K562 (cell line): ENCODE results near the gene KCNQ2. TPM values are rescaled to one million over a fixed set of nuclear protein-coding genes. Genes with fewer than 3 reads are reported as not detected.

Experiments
- ATAC-seq: fragments of 200-7000 bp; cut with Tn5 transposase; 3 replicates; pipeline ENCODE4 v1.9.1; 2020; ENCODE audit warnings: moderate library complexity
- BruUV-seq: library from RNA; stranded (reverse); fragments of 400-500 nt; replicated peaks from 2 replicates; lab custom pipeline; 2021; lab: Mats Ljungman, UMichigan
- CTCF ChIA-PET: fragments of 300-600 bp; formaldehyde crosslinking; extraction: SDS; loops from one replicate; lab custom pipeline; 2021; ENCODE audit warnings: low intra/inter-chr PET ratio; lab: Yijun Ruan, JAX
- POLR2A ChIA-PET: fragments of 300-600, 350-650 bp; sonication (Branson Sonifier 250); formaldehyde crosslinking; extraction: SDS; loops from one replicate; lab custom pipeline; 2021; ENCODE audit warnings: antibody characterized with exemption, inconsistent platforms; lab: Yijun Ruan, JAX
- DNase-seq, 4 experiments: peaks; one replicate each; pipeline versions ENCODE4 v3.0.0 to v3.0.0-alpha.2; 2011 to 2018; ENCODE audit warnings: low spot score in 3 of 4, mixed read lengths in 3 of 4; ENCODE audit errors: extremely low read depth in 1 of 4
- FAIRE-seq: peaks from 2 replicates; lab custom pipeline; 2011; peaks lifted over from hg19 to GRCh38; lab: Jason Lieb, UNC
- H2AFZ ChIP-seq: 2 replicates; pipeline ENCODE4 v1.6.0; 2011; ENCODE audit warnings: low read depth, low read length, control low read depth, inconsistent platforms
- H3K27ac ChIP-seq: fragments of 200-600 bp; 3 replicates; pipeline ENCODE4 v1.8.0; 2011; ENCODE audit warnings: low read depth, mild to moderate bottlenecking, control low read depth, inconsistent platforms, low read length, moderate library complexity, mixed read lengths; ENCODE audit errors: extremely low read depth
- H3K27me3 ChIP-seq, 2 experiments: fragments of 300-600 bp in 1 of 2; 2 replicates in 1 of 2; 3 replicates in 1 of 2; pipeline versions ENCODE4 v1.6.0 to v1.8.0; 2011; ENCODE audit warnings: inconsistent platforms in 2 of 2, low read length in 2 of 2, mild to moderate bottlenecking in 1 of 2, mixed read lengths in 1 of 2, moderate library complexity in 1 of 2; ENCODE audit not compliant: control insufficient read depth in 2 of 2, insufficient read depth in 2 of 2
- H3K36me3 ChIP-seq: fragments of 300-600 bp; 3 replicates; pipeline ENCODE4 v1.8.0; 2011; ENCODE audit warnings: mild to moderate bottlenecking, low read length, inconsistent platforms; ENCODE audit not compliant: control insufficient read depth, insufficient read depth
- H3K4me1 ChIP-seq, 2 experiments: fragments of 200-600 bp in 1 of 2; replicated peaks in 1 of 2; 2 replicates in 1 of 2; 3 replicates in 1 of 2; pipeline versions ENCODE4 v1.5.1 to v1.8.0; 2011; ENCODE audit warnings: inconsistent platforms in 2 of 2, low read length in 2 of 2, mild to moderate bottlenecking in 1 of 2, mixed read lengths in 1 of 2, moderate library complexity in 1 of 2; ENCODE audit not compliant: control insufficient read depth in 2 of 2, insufficient read depth in 2 of 2
- H3K4me2 ChIP-seq: 2 replicates; pipeline ENCODE4 v1.6.1; 2011; ENCODE audit warnings: low read length, control low read depth, inconsistent platforms, mixed read lengths; ENCODE audit not compliant: insufficient read depth
- H3K4me3 ChIP-seq: fragments of 200-600 bp; sonication (generic), shearing (Covaris generic); 2 replicates; pipeline ENCODE4 v1.5.1; 2016; ENCODE audit warnings: control low read depth, inconsistent platforms
- H3K79me2 ChIP-seq: fragments of 200-600 bp; 3 replicates; pipeline ENCODE4 v1.8.0; 2011; ENCODE audit warnings: low read length, inconsistent platforms; ENCODE audit not compliant: control insufficient read depth, insufficient read depth
- H3K9ac ChIP-seq, 2 experiments: 2 replicates each; pipeline versions ENCODE4 v1.6.0 to v1.6.1; 2011; ENCODE audit warnings: low read depth in 2 of 2, low read length in 2 of 2, control low read depth in 1 of 2, inconsistent platforms in 1 of 2, mild to moderate bottlenecking in 1 of 2, mixed read lengths in 1 of 2; ENCODE audit not compliant: insufficient read depth in 1 of 2
- H3K9me1 ChIP-seq: one replicate; pipeline ENCODE4 v1.6.0; 2011; ENCODE audit warnings: inconsistent platforms, mild to moderate bottlenecking, low read length, moderate library complexity; ENCODE audit not compliant: control insufficient read depth, insufficient read depth
- H3K9me3 ChIP-seq: replicated peaks from 2 replicates; pipeline ENCODE4 v1.5.1; 2011; ENCODE audit warnings: low read depth, low read length, inconsistent platforms; ENCODE audit not compliant: control insufficient read depth, insufficient read depth
- H4K20me1 ChIP-seq: replicated peaks from 2 replicates; pipeline ENCODE4 v1.6.1; 2011; ENCODE audit warnings: low read length, inconsistent platforms, mixed read lengths; ENCODE audit not compliant: control insufficient read depth, insufficient read depth
- CEBPB ChIP-seq: fragments of 450-650 bp; IDR thresholded peaks from 2 replicates; pipeline ENCODE4 v1.6.1; 2016; ENCODE audit warnings: missing genetic modification characterization, missing compliant biosample characterization
- CREBBP ChIP-seq: IDR thresholded peaks from one replicate; pipeline ENCODE4 v1.6.1; 2012; ENCODE audit warnings: low read depth, mild to moderate bottlenecking, control low read depth, inconsistent platforms, low read length
- HES1 ChIP-seq: fragments of 450-650 bp; IDR thresholded peaks from 2 replicates; pipeline ENCODE4 v1.6.1; 2016; ENCODE audit warnings: low read depth, mild to moderate bottlenecking, moderate library complexity
- HLTF ChIP-seq: fragments of 450-650 bp; IDR thresholded peaks from 2 replicates; pipeline ENCODE4 v1.6.1; 2016
- ILF3 ChIP-seq: fragments of 450-650 bp; IDR thresholded peaks from 2 replicates; pipeline ENCODE4 v1.6.1; 2018; ENCODE audit warnings: antibody characterized with exemption, mild to moderate bottlenecking, moderate library complexity, borderline replicate concordance
- KAT7 ChIP-seq: sonication (generic); formaldehyde crosslinking; IDR thresholded peaks from 2 replicates; pipeline ENCODE4 v1.8.0; 2022; ENCODE audit warnings: missing genetic modification reagents, mild to moderate bottlenecking, borderline replicate concordance
- RBM17 ChIP-seq: fragments of 200-400 bp; formaldehyde crosslinking; IDR thresholded peaks from 2 replicates; pipeline ENCODE4 v1.6.1; 2017; ENCODE audit warnings: low read depth, mild to moderate bottlenecking, low read length, borderline replicate concordance
- RNF2 ChIP-seq: sonication (generic); IDR thresholded peaks from 2 replicates; pipeline ENCODE4 v1.6.1; 2016
- U2AF2 ChIP-seq: fragments of 200-400 bp; formaldehyde crosslinking; optimal IDR thresholded peaks from 2 replicates; pipeline ENCODE3; 2017; ENCODE audit warnings: low read depth, mild to moderate bottlenecking, low read length
- ZBTB33 ChIP-seq: sonication (generic); formaldehyde crosslinking; IDR thresholded peaks from 2 replicates; pipeline ENCODE4 v1.8.1; 2023; ENCODE audit warnings: mild to moderate bottlenecking, missing genetic modification reagents
- ZNF780A ChIP-seq: fragments of 250-450 bp; sonication (Bioruptor Pico); IDR thresholded peaks from 2 replicates; pipeline ENCODE4 v1.5.0; 2021; ENCODE audit warnings: mild to moderate bottlenecking
- WGBS: fragments of 100-300 bp; shearing (Covaris generic); methylation state at CpG from one replicate; pipeline ENCODE4 v1.1.6; 2016; ENCODE audit warnings: low coverage, mixed read lengths; ENCODE audit not compliant: insufficient coverage; ENCODE audit errors: missing lambda C conversion rate; 5-methylcytosine and 5-hydroxymethylcytosine counted together
- in situ Hi-C: fragments of 300-500 bp; cut with MboI; formaldehyde crosslinking; loops from 4 replicates; pipeline ENCODE4 v1.15.0; 2018; ENCODE audit warnings: inconsistent platforms, mixed read lengths
- intact Hi-C: fragments of 100-400 bp; cut with micrococcal nuclease; formaldehyde crosslinking; loops from 2 replicates; pipeline ENCODE4 v1.14.2; 2022
- polyA plus RNA-seq, 8 experiments: library from polyadenylated mRNA; depleted of rRNA in 4 of 8; stranded (reverse) in 5 of 8; unstranded in 3 of 8; fragments of >200 nt; fragmentation: Nextera tagmentation in 2 of 8; fragmentation: Illumina TruSeq in 1 of 8; extraction: Ambion mirVana in 2 of 8; extraction: Trizol in 1 of 8; gene quantifications; 2 replicates each; pipeline versions ENCODE4 v1.2.1 to v1.2.3, GENCODE V29; 2011 to 2014; ENCODE audit warnings: inconsistent platforms in 1 of 8, missing spikeins in 1 of 8
- total RNA-seq, 7 experiments: library from RNA; depleted of rRNA in 6 of 7; stranded (reverse); fragments of >200 nt in 6 of 7; fragmentation: Illumina TruSeq in 2 of 7; extraction: Trizol in 2 of 7; gene quantifications; 2 replicates each; pipeline versions ENCODE4 v1.2.1 to v1.2.3, GENCODE V29; 2011 to 2021; ENCODE audit warnings: low replicate concordance in 1 of 7
- TF ChIP-seq, protein P1 (sequence below): IDR thresholded peaks from 2 replicates; pipeline ENCODE4 v1.6.1; 2014; ENCODE audit warnings: antibody characterized with exemption
- TF ChIP-seq, protein P2 (sequence below): fragments of 250-450 bp; sonication (Bioruptor Pico); IDR thresholded peaks from 2 replicates; pipeline ENCODE4 v1.9.0; 2021; ENCODE audit warnings: mild to moderate bottlenecking

Gene KCNQ2
- total and polyA plus RNA-seq, 9 of the 15 experiments (the other 6 are each of a cell fraction or from before 2014, with no cell fraction given) = 0.13 to 0.16 TPM; not detected in 7

DNA sequence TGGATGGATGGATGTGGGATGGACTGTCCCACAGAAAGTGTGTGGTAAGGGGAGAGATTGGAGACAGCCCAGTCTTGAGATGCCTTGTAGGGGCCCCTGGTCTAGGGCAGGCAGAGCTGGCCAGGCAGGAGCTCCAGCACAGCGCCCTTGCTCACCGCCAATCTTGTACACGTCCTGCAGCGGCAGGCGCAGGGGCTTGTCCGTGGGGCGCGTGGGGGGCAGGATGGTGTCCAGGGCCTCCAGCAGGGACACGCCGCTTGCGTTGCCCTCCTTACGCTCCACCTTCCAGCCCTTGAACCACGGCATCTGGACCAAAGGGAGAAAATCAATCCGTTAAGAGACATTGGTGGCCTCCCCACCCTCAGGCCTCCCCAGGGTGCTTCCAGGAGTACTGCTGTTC lies 20.5 kb upstream of the KCNQ2 start:
- Histone ChIP-seq H3K27ac (no peak overlapping the region), H3K4me3 (no peak overlapping the region), H4K20me1 (peaks cover 12% of the 10 kb centered on the region), H2AFZ (no peak overlapping the region), H3K36me3 (no peaks in the 10 kb centered on the region), H3K9ac (no peak overlapping the region; a peak in 1 of 4 replicates), H3K4me1 (peaks cover 0 to 53% of the 10 kb centered on the region in 2 experiments; a peak in 3 of 5 replicates), H3K27me3 (no peaks in the 10 kb centered on the region), H3K79me2 (no peaks in the 10 kb centered on the region), H3K9me1 (no peaks in the 10 kb centered on the region), H3K4me2 (no peak overlapping the region), H3K9me3 (no peaks in the 10 kb centered on the region)
- TF ChIP-seq KAT7 (no peak), RNF2 (no peak), RBM17 (no peak), ZBTB33 (CRISPR knock-in tag) (no peak), ILF3 (no peak), CREBBP (no peak), CEBPB (tag) (no peak), HLTF (no peak), ZNF780A (CRISPR knock-in tag) (no peak), U2AF2 (no peak), HES1 (no peak)
- TF ChIP-seq, protein P1, sequence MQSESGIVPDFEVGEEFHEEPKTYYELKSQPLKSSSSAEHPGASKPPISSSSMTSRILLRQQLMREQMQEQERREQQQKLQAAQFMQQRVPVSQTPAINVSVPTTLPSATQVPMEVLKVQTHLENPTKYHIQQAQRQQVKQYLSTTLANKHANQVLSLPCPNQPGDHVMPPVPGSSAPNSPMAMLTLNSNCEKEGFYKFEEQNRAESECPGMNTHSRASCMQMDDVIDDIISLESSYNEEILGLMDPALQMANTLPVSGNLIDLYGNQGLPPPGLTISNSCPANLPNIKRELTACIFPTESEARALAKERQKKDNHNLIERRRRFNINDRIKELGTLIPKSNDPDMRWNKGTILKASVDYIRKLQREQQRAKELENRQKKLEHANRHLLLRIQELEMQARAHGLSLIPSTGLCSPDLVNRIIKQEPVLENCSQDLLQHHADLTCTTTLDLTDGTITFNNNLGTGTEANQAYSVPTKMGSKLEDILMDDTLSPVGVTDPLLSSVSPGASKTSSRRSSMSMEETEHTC = no peak
- TF ChIP-seq, protein P2, sequence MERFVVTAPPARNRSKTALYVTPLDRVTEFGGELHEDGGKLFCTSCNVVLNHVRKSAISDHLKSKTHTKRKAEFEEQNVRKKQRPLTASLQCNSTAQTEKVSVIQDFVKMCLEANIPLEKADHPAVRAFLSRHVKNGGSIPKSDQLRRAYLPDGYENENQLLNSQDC (CRISPR knock-in tag) = no peak
- in situ Hi-C loops = no loop called here
- DNase-seq (no peak), FAIRE-seq (no peak), ATAC-seq (no peak)
- intact Hi-C loops = no loop called here
- no TSS peak for BruUV-seq
- ChIA-PET POLR2A (interaction anchor here (0.6 kb wide), 1 partner anchor 199 kb away, joined by 4 read pairs; no protein-coding TSS in a partner anchor), CTCF (no interaction called here)
- 8% methylated on average over 5 of the region's 14 CpGs for WGBS
